ENCODE data around the gene ATF6.

Gene ATF6

GRCh38 chr1:161900160-161900559, 134.0 kb downstream of the ATF6 start:
- DNase-seq (ENCODE audit: low spot score), result no peak

GRCh38 chr1:161902182-161902581, 136.1 kb downstream of the ATF6 start:
- DNase-seq (ENCODE audit: low spot score), result no peak

GRCh38 chr1:161905269-161905884, 139.3 kb downstream of the ATF6 start:
- peak; percentile 75 for DNase-seq (ENCODE audit: low spot score)

GRCh38 chr1:161907265-161907664, 141.1 kb downstream of the ATF6 start:
- no peak for DNase-seq (ENCODE audit: low spot score)

- DNase-seq (ENCODE audit: low spot score), result no peak
These were observed 142.1 kb downstream of the ATF6 start for GRCh38 chr1:161908264-161908663.

- DNase-seq (ENCODE audit: low spot score), result no peak
These were observed 144.5 kb downstream of the ATF6 start for GRCh38 chr1:161910604-161911003.

- DNase-seq (ENCODE audit: low spot score), result no peak
These were observed 147.5 kb downstream of the ATF6 start for GRCh38 chr1:161913482-161914140.

GRCh38 chr1:161914595-161914994, 148.5 kb downstream of the ATF6 start:
- DNase-seq (ENCODE audit: low spot score), result no peak

GRCh38 chr1:161915051-161915503, 149.0 kb downstream of the ATF6 start:
- no peak for DNase-seq (ENCODE audit: low spot score)

GRCh38 chr1:161915978-161916377, 149.9 kb downstream of the ATF6 start:
- DNase-seq (ENCODE audit: low spot score), result no peak

GRCh38 chr1:161919229-161919628, 153.1 kb downstream of the ATF6 start:
- no peak for DNase-seq (ENCODE audit: low spot score)

- no peak for DNase-seq (ENCODE audit: low spot score)
These were observed 155.4 kb downstream of the ATF6 start for GRCh38 chr1:161921491-161921890.

- DNase-seq (ENCODE audit: low spot score), result no peak
These were observed 155.9 kb downstream of the ATF6 start for GRCh38 chr1:161921990-161922389.

- DNase-seq (ENCODE audit: low spot score), result no peak
These were observed 161.9 kb downstream of the ATF6 start for GRCh38 chr1:161928056-161928455.

GRCh38 chr1:161929137-161929536, 163.0 kb downstream of the ATF6 start:
- DNase-seq (ENCODE audit: low spot score), result no peak

GRCh38 chr1:161930064-161930463, 163.9 kb downstream of the ATF6 start:
- DNase-seq (ENCODE audit: low spot score), result no peak

GRCh38 chr1:161932668-161933067, 166.5 kb downstream of the ATF6 start:
- no peak for DNase-seq (ENCODE audit: low spot score)

- no peak for DNase-seq (ENCODE audit: low spot score)
These were observed 167.8 kb downstream of the ATF6 start for GRCh38 chr1:161933592-161934588.

GRCh38 chr1:161935264-161935663, 169.1 kb downstream of the ATF6 start:
- no peak for DNase-seq (ENCODE audit: low spot score)

- DNase-seq (ENCODE audit: low spot score), result no peak
These were observed 170.7 kb downstream of the ATF6 start for GRCh38 chr1:161936786-161937185.

- peak; percentile 35 for DNase-seq (ENCODE audit: low spot score)
These were observed 174.9 kb downstream of the ATF6 start for GRCh38 chr1:161940866-161941591.
